ELF-1 (cell line): ENCODE measurements around the gene DCLK1.
"Not testable (repeated sequence)": the region's sequence is repeated elsewhere in the genome, so short reads cannot be mapped to it uniquely, and the experiment has no call there.

Experiments used
- DNase-seq: peaks from one replicate; pipeline ENCODE4 v3.0.0-alpha.2; 2016; ENCODE audit warnings: low read depth, low spot score

DCLK1 gene

GRCh38 chr13:36131931-36132297, 732 bp upstream of the DCLK1 start:
- DNase-seq, result no peak

GRCh38 chr13:36130552-36131221, 495 bp downstream of the DCLK1 start:
- DNase-seq, result peak; percentile 37

- DNase-seq, result no peak
Observed at GRCh38 chr13:36130193-36130551, 1.0 kb downstream of the DCLK1 start.

GRCh38 chr13:36129539-36129938, 1.6 kb downstream of the DCLK1 start:
- no peak for DNase-seq

DNA sequence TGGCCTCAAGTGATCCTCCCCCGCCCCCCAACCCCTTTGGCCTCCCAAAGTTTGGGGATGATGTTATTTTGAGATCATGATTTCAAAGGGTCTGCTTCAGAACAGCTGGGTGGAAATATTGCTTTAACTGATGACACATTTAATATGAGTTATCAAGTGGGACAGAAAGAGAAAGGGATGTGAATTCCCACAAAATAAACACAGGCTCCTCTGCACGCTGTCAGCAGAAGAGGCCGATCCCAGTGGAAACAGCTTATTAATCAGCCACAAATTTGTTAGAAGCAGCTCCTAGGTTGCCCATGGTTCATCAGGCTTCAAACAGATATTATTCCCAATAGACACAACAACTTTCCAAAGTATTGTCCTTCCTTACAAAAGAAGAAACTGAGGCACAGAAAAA, 4.7 kb downstream of the DCLK1 start:
- no peak for DNase-seq

- DNase-seq, result no peak
Observed at GRCh38 chr13:36125841-36126240, 5.3 kb downstream of the DCLK1 start.

DNA sequence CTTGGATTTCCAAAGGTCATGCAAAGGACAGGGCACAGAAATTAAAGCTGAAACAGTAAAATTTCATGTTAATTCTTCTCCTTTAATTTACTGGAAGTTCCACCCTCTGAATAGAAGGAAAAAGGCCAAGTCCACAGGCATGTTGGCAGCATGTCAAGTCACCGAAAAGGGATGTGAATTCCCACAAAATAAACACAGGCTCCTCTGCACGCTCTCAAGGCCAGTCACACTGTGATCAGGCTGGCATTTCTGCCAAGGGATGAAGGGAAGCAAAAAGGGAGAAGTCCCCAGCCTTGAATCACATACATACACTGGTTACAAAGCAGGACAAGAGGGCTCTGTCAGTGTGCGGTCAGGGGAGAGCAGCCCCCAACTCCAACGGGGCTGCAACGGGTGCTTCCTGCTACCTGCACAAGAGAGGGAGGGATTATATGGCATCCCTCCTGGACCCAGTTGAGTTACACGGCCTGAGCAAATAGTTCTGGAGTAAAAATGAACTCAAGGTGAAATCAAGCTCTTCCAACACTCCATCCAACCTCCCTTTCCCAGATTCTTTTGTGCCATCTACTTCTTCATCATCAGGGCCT, 6.9 kb downstream of the DCLK1 start:
- no peak for DNase-seq

- DNase-seq, result no peak
Observed at GRCh38 chr13:36115306-36115705, 15.9 kb downstream of the DCLK1 start.

DNA sequence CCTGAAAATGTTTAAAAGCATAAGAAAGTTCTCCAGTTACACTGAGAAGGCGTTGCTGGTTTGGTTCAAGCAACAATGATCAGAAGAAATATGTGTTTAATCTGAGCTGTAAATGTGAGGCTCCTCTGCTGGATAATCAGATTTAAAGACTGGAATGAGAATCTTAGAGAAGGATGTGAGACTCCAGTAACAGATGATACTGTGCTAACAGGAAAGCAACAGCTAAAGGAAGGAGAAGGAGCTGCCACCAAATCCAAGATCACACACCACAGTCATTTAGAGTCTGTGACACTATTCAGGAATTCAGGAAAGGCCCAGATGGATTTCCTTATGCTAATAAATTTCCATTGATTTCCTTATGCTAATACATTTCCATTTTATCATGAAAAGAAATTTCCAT, 16.9 kb downstream of the DCLK1 start:
- no peak for DNase-seq

DNA sequence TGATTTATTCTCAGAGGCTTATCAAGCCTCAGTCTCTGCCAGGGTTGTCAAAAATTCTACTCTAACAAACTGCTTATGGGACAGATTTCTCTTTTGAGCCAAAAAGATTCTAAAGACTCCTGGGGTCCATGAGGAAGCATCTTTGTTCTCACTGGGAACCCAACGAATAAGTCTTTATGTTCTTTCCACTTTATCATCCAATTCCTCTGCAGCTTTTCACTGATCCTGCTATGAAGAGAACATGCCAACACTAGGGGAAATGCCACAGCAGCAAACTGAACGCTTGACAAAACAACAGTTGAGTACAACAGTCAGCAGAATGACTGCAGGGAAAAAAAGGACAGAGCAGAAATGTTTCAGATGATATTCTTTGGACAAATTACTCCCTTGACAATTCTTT, 22.2 kb downstream of the DCLK1 start:
- DNase-seq, result no peak

DNA sequence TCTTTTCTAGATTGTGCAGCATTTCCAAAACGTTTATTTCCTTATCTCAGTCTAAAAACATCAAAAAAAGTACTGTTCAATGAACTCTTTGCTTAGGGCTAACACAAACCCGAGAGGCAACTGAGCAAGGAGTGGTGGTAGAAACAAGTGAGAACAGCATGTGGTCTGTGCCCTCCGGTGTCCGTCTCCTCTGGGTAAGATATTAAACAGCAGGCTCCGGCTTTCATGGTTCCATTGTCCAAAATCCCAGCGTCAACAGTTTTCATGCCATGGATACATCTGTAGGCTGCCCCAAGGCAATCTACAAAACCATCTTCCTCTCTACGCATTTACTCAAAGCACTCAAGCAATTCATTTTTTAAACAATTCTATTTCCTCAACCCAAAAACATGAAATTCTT, 22.8 kb downstream of the DCLK1 start:
- no peak for DNase-seq

DNA sequence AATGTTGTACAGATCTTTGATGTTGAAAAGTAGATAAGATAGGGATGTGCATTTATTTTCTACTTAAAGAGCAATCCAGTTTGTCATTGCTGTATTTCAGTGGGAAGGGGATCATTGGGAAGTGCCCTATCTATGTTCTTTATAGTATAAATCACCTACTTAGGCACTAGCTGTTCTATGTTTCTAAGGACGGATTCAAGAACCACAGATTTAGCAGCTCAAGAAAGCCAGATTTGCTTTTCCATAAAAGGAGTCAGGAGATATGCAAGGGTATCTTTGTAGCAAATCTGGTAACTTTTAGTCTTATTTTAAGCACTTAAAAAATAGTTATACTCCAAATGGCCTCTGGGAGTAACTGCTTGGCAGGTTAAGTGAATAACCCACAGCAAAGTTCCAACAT, 23.7 kb downstream of the DCLK1 start:
- DNase-seq, result no peak

DNA sequence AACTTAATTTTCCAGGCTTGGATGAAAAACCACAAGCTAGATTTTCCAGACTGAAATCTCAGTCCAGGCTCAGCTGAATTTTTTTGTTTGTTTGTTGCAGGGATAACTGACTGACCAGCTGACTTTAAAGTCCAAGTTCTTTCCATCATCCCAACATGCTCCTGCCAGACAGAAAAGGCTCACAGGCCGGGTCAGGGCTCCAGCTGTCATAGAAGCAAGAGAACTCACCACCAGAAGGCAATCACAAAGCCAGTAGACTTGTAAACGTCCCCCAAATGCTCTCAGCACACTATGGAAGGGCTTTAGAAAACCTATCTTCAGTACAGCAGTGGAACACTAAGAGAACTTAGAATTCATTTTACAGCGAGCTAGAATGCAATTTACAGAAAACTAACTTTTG, 25.5 kb downstream of the DCLK1 start:
- no peak for DNase-seq

DNA sequence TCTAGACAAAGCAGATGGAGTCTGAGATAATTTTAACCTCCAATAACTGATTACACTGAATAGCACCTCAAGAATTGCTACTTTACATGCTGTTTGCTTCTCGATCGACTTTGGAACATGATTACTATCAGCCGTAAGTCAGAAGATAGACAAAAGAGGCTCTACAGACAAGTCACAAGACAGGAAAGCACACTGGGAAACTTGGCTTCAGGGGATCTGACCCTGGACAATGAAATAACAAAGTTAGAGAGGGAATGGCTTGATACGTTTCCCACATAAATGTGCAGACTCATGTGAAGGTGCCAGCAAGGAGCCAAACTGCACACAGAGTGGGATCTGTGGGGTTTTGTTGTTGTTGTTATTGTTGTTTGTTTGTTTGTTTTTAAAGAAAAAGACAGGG, 28.5 kb downstream of the DCLK1 start:
- no peak for DNase-seq

DNA sequence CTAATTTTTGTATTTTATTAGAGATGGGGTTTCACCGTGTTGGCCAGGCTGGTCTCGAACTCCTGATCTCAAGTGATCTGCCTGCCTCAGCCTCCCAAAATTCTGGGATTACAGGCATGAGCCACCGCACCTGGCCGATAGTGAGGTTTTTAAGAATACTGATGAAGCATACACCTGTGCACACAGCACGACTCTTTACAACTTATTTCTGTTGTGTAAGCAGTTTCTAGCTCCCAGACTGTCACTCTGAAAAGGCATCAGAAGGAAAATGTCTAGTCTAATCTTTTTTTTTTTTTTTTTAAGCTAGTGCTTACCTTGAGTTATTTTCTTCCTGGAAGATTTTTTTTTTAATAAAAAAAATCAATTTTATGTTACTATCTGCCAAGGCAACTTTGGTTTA, 29.3 kb downstream of the DCLK1 start:
- not testable (repeated sequence) for DNase-seq

- no peak for DNase-seq
Observed at GRCh38 chr13:36101157-36101556, 30.0 kb downstream of the DCLK1 start.

- no peak for DNase-seq
Observed at GRCh38 chr13:36098080-36098479, 33.1 kb downstream of the DCLK1 start.

DNA sequence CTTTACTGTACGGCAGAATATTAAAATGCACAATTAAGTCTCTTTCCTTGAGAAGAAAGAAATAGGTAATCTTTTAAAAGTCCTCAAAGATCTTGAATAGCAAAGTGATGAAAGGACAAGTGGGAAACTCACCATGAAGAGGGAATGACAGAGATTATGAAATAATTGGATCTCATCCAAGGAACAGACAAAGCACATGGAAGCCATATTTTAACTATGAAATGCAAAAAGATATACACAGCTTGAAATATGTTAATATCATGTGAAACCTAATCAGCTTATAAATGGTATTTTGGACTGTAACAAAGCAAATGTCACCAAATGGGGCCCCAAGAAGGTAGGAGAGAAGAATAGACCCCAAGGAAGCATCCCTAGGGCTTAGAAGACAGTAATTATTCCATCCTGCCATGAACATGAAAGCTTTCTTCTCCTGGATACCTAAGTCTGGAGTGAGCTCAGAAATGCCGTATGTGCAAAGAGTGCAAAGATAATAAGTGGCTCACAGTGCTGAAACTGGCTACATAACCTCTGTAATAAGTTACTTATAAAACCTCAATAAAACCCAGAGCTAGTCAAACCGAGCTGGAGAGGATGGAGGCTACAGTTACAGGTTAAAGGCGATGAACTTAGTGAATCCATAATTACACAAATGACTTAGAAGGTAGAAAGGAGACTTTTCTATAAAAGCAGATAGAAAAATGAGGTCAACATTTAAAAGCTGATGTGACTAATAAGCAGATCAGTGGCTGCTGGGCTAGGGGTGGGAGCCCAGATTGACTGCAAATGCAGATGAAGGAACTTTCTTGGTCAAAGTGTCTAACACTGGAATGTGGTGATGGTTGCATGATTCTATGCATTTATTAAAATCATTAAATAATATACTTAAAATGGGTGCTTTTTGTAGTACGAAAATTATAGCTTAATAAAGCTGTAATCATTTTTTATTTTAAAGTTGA, 34.4 kb downstream of the DCLK1 start:
- DNase-seq, result no peak

DNA sequence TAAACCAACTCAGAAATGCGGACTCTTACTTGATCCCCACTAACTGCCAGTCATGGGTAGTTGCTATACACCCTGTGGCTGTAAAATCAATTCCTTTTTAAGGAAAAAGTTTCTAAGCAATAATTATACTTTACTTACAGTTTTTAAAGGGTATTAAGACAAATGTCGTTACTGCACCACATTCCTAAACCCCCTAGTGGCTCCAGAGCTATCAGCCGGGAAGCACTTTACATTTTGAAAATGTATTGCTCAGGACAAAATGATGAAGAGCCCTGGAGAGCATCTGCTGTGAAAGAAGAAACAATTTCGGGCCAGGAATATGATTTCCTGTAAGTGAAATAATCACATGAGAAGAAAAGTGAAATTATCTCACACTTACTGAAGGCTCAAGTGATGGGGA, 36.7 kb downstream of the DCLK1 start:
- DNase-seq, result no peak

DNA sequence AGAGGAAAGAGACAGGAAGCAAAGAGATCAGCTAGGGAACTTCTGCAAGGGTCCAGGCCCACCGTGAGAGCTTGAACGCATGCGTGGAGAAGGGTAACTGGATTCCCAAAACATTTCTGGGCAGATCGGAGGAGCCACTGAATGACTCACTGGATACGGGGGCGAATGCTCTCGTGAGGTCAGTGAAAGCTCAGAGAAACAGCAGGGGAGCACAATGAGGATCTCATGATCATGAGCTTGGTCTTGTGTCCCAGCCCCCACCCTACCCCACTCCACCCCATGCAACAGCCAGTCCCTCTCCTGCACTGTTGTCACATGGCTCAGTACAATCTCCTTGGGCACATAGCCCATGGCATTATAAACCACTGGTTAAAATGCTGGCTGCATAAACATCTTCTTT, 40.6 kb downstream of the DCLK1 start:
- DNase-seq, result no peak

DNA sequence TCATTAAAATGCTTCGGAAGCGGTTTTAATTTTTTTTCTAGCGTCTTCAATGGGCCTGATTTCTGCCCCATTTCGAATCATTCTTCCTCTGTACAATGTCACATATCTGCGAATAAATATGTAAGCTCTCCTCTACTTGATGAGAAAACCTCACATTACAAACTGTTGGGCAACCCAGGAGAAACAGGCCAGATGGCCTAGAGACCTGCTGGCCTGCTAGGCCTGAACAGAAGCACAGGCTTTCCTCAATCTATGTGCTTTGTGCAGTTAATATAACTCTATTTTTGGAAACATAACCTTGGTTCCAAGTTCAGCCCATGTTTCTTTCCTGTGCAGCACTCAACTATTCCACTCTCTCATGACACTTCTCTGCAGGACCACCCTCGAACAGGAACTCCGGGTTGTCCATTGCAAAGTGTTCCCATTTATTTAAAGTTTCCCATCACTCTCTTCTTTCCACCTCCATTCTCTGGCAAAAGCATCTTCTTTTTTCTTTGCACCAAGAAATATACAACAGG, 42.0 kb downstream of the DCLK1 start:
- DNase-seq, result no peak

GRCh38 chr13:36088463-36088862, 42.7 kb downstream of the DCLK1 start:
- DNase-seq, result no peak

DNA sequence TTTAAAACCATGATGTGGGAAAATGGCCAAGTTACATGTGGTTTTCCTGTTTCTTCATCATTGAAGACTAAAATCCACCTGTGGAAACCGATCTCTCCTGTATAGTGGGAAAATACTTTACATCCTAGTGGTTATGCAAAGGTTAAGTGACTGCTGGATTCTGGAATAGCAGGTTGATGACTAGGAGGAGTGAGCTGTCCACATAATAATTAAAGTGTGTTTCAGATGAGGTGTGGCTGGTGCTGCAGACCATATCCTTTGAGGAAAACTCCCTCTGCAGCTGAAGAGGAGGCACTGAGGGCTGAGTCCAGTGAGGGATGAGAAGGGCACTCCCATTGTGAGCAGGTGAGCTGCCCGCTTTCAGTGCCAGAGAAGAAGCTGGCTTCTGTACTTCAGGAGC, 43.2 kb downstream of the DCLK1 start:
- DNase-seq, result no peak
